OCI-LY7 (cell line): ENCODE measurements around the gene SPAG6. TPM values are rescaled to one million over a fixed set of nuclear protein-coding genes. Genes with fewer than 3 reads are reported as not detected.

Source experiments
- BruUV-seq: library from RNA; stranded (reverse); fragments of 400-500 nt; replicated peaks from 2 replicates; lab custom pipeline; 2021; lab: Mats Ljungman, UMichigan
- CTCF ChIA-PET: fragments of 300-600 bp; sonication (Branson Sonifier 250); formaldehyde crosslinking; loops from one replicate; lab custom pipeline; 2022; ENCODE audit warnings: antibody characterized with exemption; ENCODE audit not compliant: unreplicated experiment; lab: Charles Lee
- POLR2A ChIA-PET: fragments of 300-600 bp; sonication (Branson Sonifier 250); formaldehyde crosslinking; loops from one replicate; lab custom pipeline; 2022; ENCODE audit warnings: antibody characterized with exemption; lab: Charles Lee
- DNase-seq: peaks from one replicate; pipeline ENCODE4 v3.0.0-alpha.2; 2015; ENCODE audit warnings: low spot score
- H2AFZ ChIP-seq: fragments of 200-600 bp; sonication (generic), shearing (Covaris generic); 2 replicates; pipeline ENCODE4 v1.6.1; 2014; ENCODE audit warnings: mild to moderate bottlenecking, antibody characterized with exemption, low read length, moderate library complexity
- H3K27ac ChIP-seq: fragments of 200-600 bp; sonication (generic); 2 replicates; pipeline ENCODE4 v1.5.1; 2014; ENCODE audit warnings: mixed run types, low read depth, mild to moderate bottlenecking, moderate library complexity, low read length, inconsistent platforms; ENCODE audit not compliant: poor library complexity, severe bottlenecking
- H3K36me3 ChIP-seq: fragments of 200-600 bp; sonication (generic); 2 replicates; pipeline ENCODE4 v1.6.1; 2014; ENCODE audit warnings: mild to moderate bottlenecking, antibody characterized with exemption, low read length, moderate library complexity, mixed read lengths; ENCODE audit not compliant: insufficient read depth
- H3K4me1 ChIP-seq: fragments of 200-600 bp; sonication (generic); 2 replicates; pipeline ENCODE4 v1.5.1; 2014; ENCODE audit warnings: mild to moderate bottlenecking, low read length; ENCODE audit not compliant: insufficient read depth, poor library complexity, severe bottlenecking
- H3K4me2 ChIP-seq: fragments of 200-600 bp; sonication (generic); 2 replicates; pipeline ENCODE4 v1.6.1; 2014; ENCODE audit warnings: mild to moderate bottlenecking, low read length
- H3K4me3 ChIP-seq: fragments of 200-600 bp; sonication (generic); 2 replicates; pipeline ENCODE4 v1.5.1; 2014; ENCODE audit warnings: mild to moderate bottlenecking, low read depth, low read length; ENCODE audit not compliant: poor library complexity, severe bottlenecking
- H3K79me2 ChIP-seq: fragments of 200-600 bp; sonication (generic); 2 replicates; pipeline ENCODE4 v1.6.1; 2016; ENCODE audit warnings: low read depth, mild to moderate bottlenecking, low read length, moderate library complexity, mixed read lengths; ENCODE audit not compliant: insufficient read depth
- H3K9me2 ChIP-seq: fragments of 200-600 bp; sonication (generic); 2 replicates; pipeline ENCODE4 v1.6.1; 2016; ENCODE audit warnings: mild to moderate bottlenecking, low read length, mixed read lengths; ENCODE audit not compliant: insufficient read depth
- H3K9me3 ChIP-seq: fragments of 200-600 bp; sonication (generic); 2 replicates; pipeline ENCODE4 v1.6.1; 2014; ENCODE audit warnings: mild to moderate bottlenecking, mixed run types, low read length, mixed read lengths
- H4K20me1 ChIP-seq: fragments of 200-600 bp; sonication (generic); 2 replicates; pipeline ENCODE4 v1.6.1; 2014; ENCODE audit warnings: mild to moderate bottlenecking, antibody characterized with exemption, low read length, moderate library complexity, mixed read lengths; ENCODE audit not compliant: insufficient read depth
- CTCF ChIP-seq: fragments of 200-600 bp; sonication (generic); conservative IDR thresholded peaks from 2 replicates; pipeline ENCODE4 v1.5.1; 2014; ENCODE audit warnings: mild to moderate bottlenecking, antibody characterized with exemption, low read length, moderate library complexity, mixed read lengths
- EZH2phosphoT487 ChIP-seq: fragments of 200-600 bp; sonication (generic); IDR thresholded peaks from 2 replicates; pipeline ENCODE4 v1.6.1; 2018; ENCODE audit warnings: low read depth, borderline replicate concordance, mild to moderate bottlenecking, mixed run types, antibody characterized with exemption, low read length, moderate library complexity, mixed read lengths
- intact Hi-C: fragments of 100-400 bp; cut with micrococcal nuclease; formaldehyde crosslinking; loops from one replicate; pipeline ENCODE4 v1.10.0; 2022; ENCODE audit not compliant: unreplicated experiment
- total RNA-seq, 2 experiments: library from RNA; depleted of rRNA in 1 of 2; stranded (reverse); fragments of >200 nt in 1 of 2; shearing (Covaris generic) in 1 of 2; gene quantifications; 2 replicates each; pipeline ENCODE4 v1.2.3, GENCODE V29; 2014 to 2022

Gene SPAG6
- total RNA-seq, 2 experiments from 2014 or later = not detected

- ChIA-PET CTCF (no interaction called here), POLR2A (interaction anchor here (0.6 to 0.7 kb wide), 2 partner anchors 180 to 610 kb away, joined by 3 read pairs; no protein-coding TSS in a partner anchor)
- Histone ChIP-seq H3K4me1 (peaks cover 2% of the 10 kb centered on the region), H3K9me3 (no peaks in the 10 kb centered on the region), H3K4me2 (no peak overlapping the region), H3K4me3 (no peak overlapping the region), H3K9me2 (no peaks in the 10 kb centered on the region), H3K36me3 (no peaks in the 10 kb centered on the region), H3K79me2 (no peaks in the 10 kb centered on the region), H3K27ac (no peak overlapping the region), H2AFZ (no peak overlapping the region), H4K20me1 (no peaks in the 10 kb centered on the region)
- intact Hi-C loops = no loop called here
- DNase-seq = no peak
- no peak for TF ChIP-seq CTCF
- TF ChIP-seq EZH2phosphoT487 = no peak
- BruUV-seq = no TSS peak
Observed at GRCh38 chr10:22455068-22455857, 110.0 kb downstream of the SPAG6 start.

- POLR2A ChIA-PET = no interaction called here
- no TSS peak for BruUV-seq
- no peaks in the 10 kb centered on the region for H3K79me2 ChIP-seq
- intact Hi-C loops = no loop called here
- no peaks in the 10 kb centered on the region for H4K20me1 ChIP-seq
- no peaks in the 10 kb centered on the region for H3K9me2 ChIP-seq
- peaks cover 2% of the 10 kb centered on the region for H3K4me1 ChIP-seq
- H2AFZ ChIP-seq = no peak overlapping the region
- H3K36me3 ChIP-seq = no peaks in the 10 kb centered on the region
- DNase-seq = no peak
- TF ChIP-seq EZH2phosphoT487 = no peak
- TF ChIP-seq CTCF = no peak
- CTCF ChIA-PET = no interaction called here
- no peak overlapping the region for H3K4me3 ChIP-seq
- no peaks in the 10 kb centered on the region for H3K9me3 ChIP-seq
- no peak overlapping the region for H3K4me2 ChIP-seq
- no peak overlapping the region for H3K27ac ChIP-seq
Observed at GRCh38 chr10:22456486-22456885, 111.2 kb downstream of the SPAG6 start.
